ENCODE data around the gene UPF1.

UPF1 gene

GRCh38 chr19:18894254-18895037 is 62.7 kb downstream of the UPF1 start:
- no peak for TF ChIP-seq CTCF (IDR thresholded peaks at IDR 0.05)
- peaks cover 0 to 26% (median 24%) of the 10 kb centered on the region in 4 donors for H3K4me1 ChIP-seq
- peaks cover 5 to 13% (median 11%) of the 10 kb centered on the region in 3 donors for H3K36me3 ChIP-seq
- peaks cover 0 to 52% of the 10 kb centered on the region in 2 donors for H3K27me3 ChIP-seq
- no peaks in the 10 kb centered on the region for H3K9me3 ChIP-seq
- peak overlapping the region in 1 of 2 donors; percentile 43 for H3K4me3 ChIP-seq
- no peak overlapping the region for H3K27ac ChIP-seq
- intact Hi-C loops (cut with DNase I; ENCODE audit: low total_unique reads), result no loop called here
- DNase-seq, result peak in 1 of 2 donors; percentile 61

- DNase-seq, result peak; percentile 40 to 68
- Histone ChIP-seq H3K36me3 (peaks cover 13 to 21% (median 19%) of the 10 kb centered on the region in 3 donors), H3K4me1 (peaks cover 0 to 26% (median 24%) of the 10 kb centered on the region in 4 donors), H3K9me3 (no peaks in the 10 kb centered on the region), H3K27ac (no peak overlapping the region), H3K27me3 (peaks cover 0 to 52% of the 10 kb centered on the region in 2 donors), H3K4me3 (peak overlapping the region; percentile 14 to 43)
- TF ChIP-seq CTCF (IDR thresholded peaks at IDR 0.05), result peak in 1 of 2 experiments; percentile 7
- intact Hi-C loops (cut with DNase I; ENCODE audit: low total_unique reads), result no loop called here
Measured at GRCh38 chr19:18895038-18895823, 63.5 kb downstream of the UPF1 start.

- H3K27ac ChIP-seq, result no peak within 1 kb of the TSS
- peaks cover 0 to 26% (median 24%) of the 10 kb centered on the region in 4 donors for H3K4me1 ChIP-seq
- H3K4me3 ChIP-seq, result peak within 1 kb of the TSS; percentile 14 to 43
- H3K36me3 ChIP-seq, result peaks cover 15 to 28% (median 25%) of the 10 kb centered on the region in 3 donors
- H3K9me3 ChIP-seq, result no peaks in the 10 kb centered on the region
- no peak for DNase-seq
- no peak for TF ChIP-seq CTCF (IDR thresholded peaks at IDR 0.05)
- H3K27me3 ChIP-seq, result peaks cover 0 to 56% of the 10 kb centered on the region in 2 donors
- intact Hi-C loops (cut with DNase I; ENCODE audit: low total_unique reads), result no loop called here
Measured at GRCh38 chr19:18895824-18896341, 64.1 kb downstream of the UPF1 start, which contains the start of gene CERS1. Gene CERS1 (minus strand): TSS chr19:18896158. CDS start chr19:18896072, 86 bp downstream.

- peaks cover 0 to 26% (median 24%) of the 10 kb centered on the region in 4 donors for H3K4me1 ChIP-seq
- no peaks in the 10 kb centered on the region for H3K9me3 ChIP-seq
- intact Hi-C loops (cut with DNase I; ENCODE audit: low total_unique reads), result no loop called here
- H3K27ac ChIP-seq, result no peak overlapping the region
- DNase-seq, result peak in 1 of 2 donors; percentile 61
- peaks cover 20 to 33% (median 31%) of the 10 kb centered on the region in 3 donors for H3K36me3 ChIP-seq
- peaks cover 0 to 58% of the 10 kb centered on the region in 2 donors for H3K27me3 ChIP-seq
- no peak for TF ChIP-seq CTCF (IDR thresholded peaks at IDR 0.05)
- H3K4me3 ChIP-seq, result peak overlapping the region in 1 of 2 donors; percentile 20
Measured at GRCh38 chr19:18896421-18896841, 64.7 kb downstream of the UPF1 start.
